Parathyroid adenoma (tissue), 2 donors: ENCODE data around the gene PSEN1.

Source experiments
- H2AFZ ChIP-seq: fragments of 300-600 bp; sonication (generic); one replicate; pipeline ENCODE4 v1.7.0; 2017; ENCODE audit warnings: antibody characterized with exemption, mild to moderate bottlenecking
- H3K27ac ChIP-seq: fragments of 300-600 bp; sonication (generic); one replicate; pipeline ENCODE4 v1.7.0; 2017
- H3K27me3 ChIP-seq: fragments of 300-600 bp; sonication (generic); one replicate; pipeline ENCODE4 v1.7.0; 2017; ENCODE audit warnings: low read length; ENCODE audit not compliant: control insufficient read depth, insufficient read depth
- H3K36me3 ChIP-seq: fragments of 300-600 bp; sonication (generic); one replicate; pipeline ENCODE4 v1.7.0; 2017; ENCODE audit warnings: low read length; ENCODE audit not compliant: control insufficient read depth, insufficient read depth
- H3K4me1 ChIP-seq: fragments of 300-600 bp; sonication (generic); one replicate; pipeline ENCODE4 v1.7.0; 2017; ENCODE audit warnings: control low read depth
- H3K4me2 ChIP-seq: fragments of 300-600 bp; sonication (generic); one replicate; pipeline ENCODE4 v1.7.0; 2017; ENCODE audit warnings: low read length
- H3K4me3 ChIP-seq: fragments of 300-600 bp; sonication (generic); one replicate; pipeline ENCODE4 v1.7.0; 2017; ENCODE audit warnings: low read depth, low read length
- H3K79me2 ChIP-seq: fragments of 300-600 bp; sonication (generic); one replicate; pipeline ENCODE4 v1.7.0; 2017; ENCODE audit warnings: control low read depth
- H3K9ac ChIP-seq: fragments of 300-600 bp; sonication (generic); one replicate; pipeline ENCODE4 v1.7.0; 2017; ENCODE audit warnings: mild to moderate bottlenecking
- H3K9me3 ChIP-seq: fragments of 300-600 bp; sonication (generic); one replicate; pipeline ENCODE4 v1.7.0; 2017; ENCODE audit warnings: low read length; ENCODE audit not compliant: control insufficient read depth
- TF ChIP-seq, protein P1 (sequence below): fragments of 300-600 bp; sonication (generic); IDR thresholded peaks from one replicate; pipeline ENCODE4 v1.7.0; 2017; ENCODE audit warnings: antibody characterized with exemption, mild to moderate bottlenecking
- donor health status: primary hyperparathyroidism.

The PSEN1 gene

DNA sequence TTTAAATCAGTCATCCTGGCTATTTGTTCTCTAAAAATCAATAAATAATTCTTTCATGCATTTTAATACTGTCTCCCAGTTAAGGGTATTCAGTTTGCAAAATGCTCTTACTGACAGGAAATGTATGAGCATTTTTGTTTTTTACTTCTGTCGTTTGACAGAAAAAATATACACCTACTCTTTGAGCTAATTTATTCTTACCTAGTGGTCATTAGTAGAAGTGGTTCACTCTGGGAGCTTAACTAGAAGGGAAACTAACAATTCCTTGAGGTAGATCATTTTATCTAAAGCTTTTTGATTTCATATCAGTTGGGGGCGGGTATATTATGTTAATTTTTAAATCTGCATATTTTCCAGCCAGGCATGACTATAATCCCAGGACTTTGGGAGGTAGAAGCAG lies 67.2 kb downstream of the PSEN1 start:
- Histone ChIP-seq H3K4me1 (no peaks in the 10 kb centered on the region), H3K36me3 (no peaks in the 10 kb centered on the region), H3K27ac (no peak overlapping the region), H2AFZ (no peak overlapping the region), H3K27me3 (no peaks in the 10 kb centered on the region), H3K9me3 (no peaks in the 10 kb centered on the region), H3K4me3 (no peak overlapping the region), H3K9ac (no peak overlapping the region), H3K4me2 (no peak overlapping the region), H3K79me2 (no peaks in the 10 kb centered on the region)
- TF ChIP-seq, protein P1, sequence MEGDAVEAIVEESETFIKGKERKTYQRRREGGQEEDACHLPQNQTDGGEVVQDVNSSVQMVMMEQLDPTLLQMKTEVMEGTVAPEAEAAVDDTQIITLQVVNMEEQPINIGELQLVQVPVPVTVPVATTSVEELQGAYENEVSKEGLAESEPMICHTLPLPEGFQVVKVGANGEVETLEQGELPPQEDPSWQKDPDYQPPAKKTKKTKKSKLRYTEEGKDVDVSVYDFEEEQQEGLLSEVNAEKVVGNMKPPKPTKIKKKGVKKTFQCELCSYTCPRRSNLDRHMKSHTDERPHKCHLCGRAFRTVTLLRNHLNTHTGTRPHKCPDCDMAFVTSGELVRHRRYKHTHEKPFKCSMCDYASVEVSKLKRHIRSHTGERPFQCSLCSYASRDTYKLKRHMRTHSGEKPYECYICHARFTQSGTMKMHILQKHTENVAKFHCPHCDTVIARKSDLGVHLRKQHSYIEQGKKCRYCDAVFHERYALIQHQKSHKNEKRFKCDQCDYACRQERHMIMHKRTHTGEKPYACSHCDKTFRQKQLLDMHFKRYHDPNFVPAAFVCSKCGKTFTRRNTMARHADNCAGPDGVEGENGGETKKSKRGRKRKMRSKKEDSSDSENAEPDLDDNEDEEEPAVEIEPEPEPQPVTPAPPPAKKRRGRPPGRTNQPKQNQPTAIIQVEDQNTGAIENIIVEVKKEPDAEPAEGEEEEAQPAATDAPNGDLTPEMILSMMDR, result no peak

DNA sequence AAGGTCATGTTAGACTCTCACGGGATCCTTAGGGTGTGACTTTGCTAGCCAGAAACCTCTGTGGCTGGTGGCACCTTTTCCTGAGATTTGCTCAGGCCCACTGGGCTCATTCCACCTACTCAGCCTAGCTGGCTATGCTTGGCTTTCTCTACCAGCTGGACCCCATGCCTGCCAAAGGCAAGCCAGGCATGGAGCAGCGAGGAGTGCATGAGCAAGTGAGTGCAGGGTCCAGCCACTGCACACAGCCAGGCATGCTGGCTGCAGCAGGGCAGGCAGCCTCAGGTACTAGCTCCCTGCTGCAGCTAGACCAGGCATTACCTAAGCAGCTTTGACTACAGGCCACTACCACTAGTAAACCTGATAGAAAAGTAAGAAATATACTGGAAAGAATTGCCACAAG lies 71.3 kb downstream of the PSEN1 start:
- H3K27ac ChIP-seq, result no peak overlapping the region
- TF ChIP-seq, protein P1, result no peak
- no peaks in the 10 kb centered on the region for H3K9me3 ChIP-seq
- no peaks in the 10 kb centered on the region for H3K79me2 ChIP-seq
- H3K4me2 ChIP-seq, result no peak overlapping the region
- H3K4me1 ChIP-seq, result no peaks in the 10 kb centered on the region
- no peak overlapping the region for H3K4me3 ChIP-seq
- H3K36me3 ChIP-seq, result no peaks in the 10 kb centered on the region
- no peaks in the 10 kb centered on the region for H3K27me3 ChIP-seq
- no peak overlapping the region for H2AFZ ChIP-seq
- H3K9ac ChIP-seq, result no peak overlapping the region

DNA sequence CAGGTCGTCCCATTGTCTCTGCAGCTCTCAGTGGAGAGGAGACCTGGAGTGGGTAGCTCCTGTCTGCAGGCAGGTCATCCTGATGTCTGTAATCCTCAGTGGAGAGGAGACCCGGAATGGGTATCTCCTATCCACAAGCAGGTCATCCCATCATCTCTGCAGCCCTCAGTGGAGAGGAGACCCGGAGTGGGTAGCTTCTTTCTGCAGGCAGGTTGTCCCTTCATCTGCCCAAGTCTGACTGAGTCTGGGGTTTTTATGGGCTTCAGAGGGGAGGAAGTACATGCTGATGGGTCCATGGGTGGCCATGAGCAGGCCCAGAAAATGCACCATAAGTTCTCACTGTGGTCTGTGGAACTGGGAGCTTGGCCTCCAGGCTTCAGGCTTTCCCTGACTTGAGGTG lies 72.1 kb downstream of the PSEN1 start:
- H3K36me3 ChIP-seq, result no peaks in the 10 kb centered on the region
- no peak overlapping the region for H3K27ac ChIP-seq

DNA sequence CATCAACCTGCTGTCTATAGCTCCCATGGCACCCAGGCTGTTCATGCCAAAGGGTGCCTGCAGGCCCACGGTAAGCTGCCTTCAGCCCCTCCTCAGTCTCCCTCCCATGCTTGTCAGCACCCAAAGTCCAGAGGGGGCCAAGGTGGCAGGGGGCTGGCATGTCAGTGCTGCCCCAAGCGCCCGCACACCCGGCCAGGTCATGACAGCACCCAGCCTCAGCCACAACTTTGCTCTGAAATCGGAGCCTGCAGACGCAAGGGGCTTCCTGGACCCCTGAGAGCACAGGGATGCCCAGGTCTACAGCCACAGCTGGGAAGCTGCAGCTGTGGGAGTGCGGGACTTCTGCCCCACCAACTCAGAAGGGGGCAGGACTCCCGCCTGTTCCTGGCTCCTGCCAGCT lies 72.5 kb downstream of the PSEN1 start:
- Histone ChIP-seq H3K9me3 (no peaks in the 10 kb centered on the region), H3K79me2 (no peaks in the 10 kb centered on the region), H3K4me1 (no peaks in the 10 kb centered on the region), H3K9ac (no peak overlapping the region), H3K27me3 (no peaks in the 10 kb centered on the region), H3K36me3 (no peaks in the 10 kb centered on the region), H2AFZ (no peak overlapping the region), H3K27ac (no peak overlapping the region), H3K4me2 (no peak overlapping the region), H3K4me3 (no peak overlapping the region)
- TF ChIP-seq, protein P1, result no peak

More for the DNA sequence above, 72.1 kb downstream of the PSEN1 start:
- Histone ChIP-seq H3K4me1 (no peaks in the 10 kb centered on the region), H3K9ac (no peak overlapping the region), H2AFZ (no peak overlapping the region), H3K79me2 (no peaks in the 10 kb centered on the region), H3K9me3 (no peaks in the 10 kb centered on the region), H3K27me3 (no peaks in the 10 kb centered on the region), H3K4me3 (no peak overlapping the region), H3K4me2 (no peak overlapping the region)
- TF ChIP-seq, protein P1, result no peak

DNA sequence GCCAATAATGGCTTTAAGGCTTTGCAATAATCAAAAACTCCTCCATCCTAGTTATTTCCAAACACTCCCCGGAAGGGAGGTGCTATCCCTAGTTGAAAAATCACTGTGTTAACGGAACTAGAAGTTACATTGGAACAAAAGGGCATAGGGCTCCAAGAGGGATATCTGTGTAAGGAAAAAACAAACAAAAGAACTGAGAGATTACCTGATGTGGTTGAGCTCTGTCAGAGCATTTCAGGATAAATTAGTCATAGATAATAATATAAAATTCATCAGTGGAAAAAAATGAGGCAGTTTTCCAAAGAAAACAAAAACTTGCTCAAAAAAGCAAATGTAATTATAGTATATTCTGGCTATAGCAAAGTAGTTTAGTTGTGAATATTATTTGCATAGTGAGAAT lies 73.6 kb downstream of the PSEN1 start:
- H3K9ac ChIP-seq, result no peak overlapping the region
- no peak overlapping the region for H2AFZ ChIP-seq
- no peak overlapping the region for H3K4me2 ChIP-seq
- TF ChIP-seq, protein P1, result no peak
- H3K36me3 ChIP-seq, result no peaks in the 10 kb centered on the region
- H3K79me2 ChIP-seq, result no peaks in the 10 kb centered on the region
- no peaks in the 10 kb centered on the region for H3K4me1 ChIP-seq
- no peaks in the 10 kb centered on the region for H3K27me3 ChIP-seq
- no peak overlapping the region for H3K4me3 ChIP-seq
- H3K9me3 ChIP-seq, result no peaks in the 10 kb centered on the region
- H3K27ac ChIP-seq, result no peak overlapping the region
